Measurements from ENCODE around the gene ZNF112. TPM values are rescaled to one million over a fixed set of nuclear protein-coding genes. Genes with fewer than 3 reads are reported as not detected.
A peak's percentile ranks its signal among the peaks of the same experiment; 100 is the strongest.
"Not testable (repeated sequence)": the region's sequence is repeated elsewhere in the genome, so short reads cannot be mapped to it uniquely, and the experiment has no call there.

The ZNF112 gene
- total RNA-seq, result 1 to 10 TPM; 3.2 to 4.5 TPM
- polyA plus RNA-seq (ENCODE audit: insufficient read length in 6 of 6), result 10 to 100 TPM; 11.7 to 13.1 (median 11.8) TPM
- long read RNA-seq, donor 1, partial matches to known transcripts, result 0 of 3 reads
- long read RNA-seq, donor 1, other reads (novel, unspliced or antisense), result 0 of 3 reads
- long read RNA-seq, donor 2, partial matches to known transcripts, result 0 of 2 reads
- long read RNA-seq, donor 2, other reads (novel, unspliced or antisense), result 0 of 2 reads
- long read RNA-seq, donor 3, result 0 reads
- long read RNA-seq, donor 4, result 0 reads
- long read RNA-seq, donor 5, partial matches to known transcripts, result 0 of 1 reads
- long read RNA-seq, donor 5, other reads (novel, unspliced or antisense), result 0 of 1 reads
- long read RNA-seq, donor 6, partial matches to known transcripts, result 0 of 2 reads
- long read RNA-seq, donor 6, other reads (novel, unspliced or antisense), result 0 of 2 reads
- long read RNA-seq, donor 7, partial matches to known transcripts, result 0 of 1 reads
- long read RNA-seq, donor 7, other reads (novel, unspliced or antisense), result 0 of 1 reads
- long read RNA-seq, donor 8, partial matches to known transcripts, result 0 of 5 reads
- long read RNA-seq, donor 8, other reads (novel, unspliced or antisense), result 0 of 5 reads
- long read RNA-seq, donor 9, result 0 reads
- long read RNA-seq, donor 10, result 0 reads
- long read RNA-seq, donor 11, result 0 reads
- long read RNA-seq, donor 12, partial matches to known transcripts, result 0 of 2 reads
- long read RNA-seq, donor 12, other reads (novel, unspliced or antisense), result 0 of 2 reads

DNA sequence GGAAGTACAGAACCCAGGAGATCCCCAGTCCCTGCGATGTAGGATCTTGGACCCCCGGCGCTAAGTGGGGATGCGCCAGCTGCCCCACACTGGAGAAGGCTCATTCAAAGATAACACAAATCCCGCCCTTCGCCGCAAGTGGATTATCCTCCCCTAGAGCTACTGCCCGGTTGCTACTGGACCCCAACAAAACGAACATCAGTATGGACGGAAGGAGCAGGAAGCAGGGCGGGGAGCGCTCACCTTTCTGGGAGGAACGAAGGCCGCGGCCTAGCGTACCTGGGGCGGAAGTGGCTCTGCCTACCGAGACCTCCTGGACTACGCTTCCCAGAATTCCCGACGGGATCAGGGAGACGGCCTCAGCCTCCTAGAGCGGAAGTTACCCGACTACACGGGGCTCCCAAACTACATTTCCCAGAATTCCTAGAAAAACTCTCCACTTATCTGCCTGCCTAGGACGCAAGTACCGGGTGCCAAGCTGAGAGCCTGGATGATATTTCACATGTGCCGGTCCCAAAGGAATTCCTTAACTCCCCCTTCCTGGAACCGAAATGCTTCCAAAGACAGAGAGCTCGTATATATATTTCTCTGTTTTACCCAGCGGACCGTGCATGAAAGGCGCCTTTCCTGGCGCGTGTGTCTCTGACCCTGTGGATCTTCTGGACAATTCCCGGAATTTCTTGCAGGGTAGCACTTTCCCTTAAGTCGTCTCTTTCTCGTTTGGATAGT, at the start of gene ZNF112:
Gene ZNF112, minus strand, starts transcription at position 298 of the 729 bp plus-strand sequence. CDS start 16,141 bp downstream, outside the sequence.
- H3K9me3 ChIP-seq, result peaks cover 0 to 32% of the 10 kb centered on the region in 2 donors
- no peaks in the 10 kb centered on the region for H3K27me3 ChIP-seq
- peak within 1 kb of the TSS; percentile 52 to 55 for H3K4me3 ChIP-seq
- H3K36me3 ChIP-seq, result no peaks in the 10 kb centered on the region
- TF ChIP-seq, protein P1, sequence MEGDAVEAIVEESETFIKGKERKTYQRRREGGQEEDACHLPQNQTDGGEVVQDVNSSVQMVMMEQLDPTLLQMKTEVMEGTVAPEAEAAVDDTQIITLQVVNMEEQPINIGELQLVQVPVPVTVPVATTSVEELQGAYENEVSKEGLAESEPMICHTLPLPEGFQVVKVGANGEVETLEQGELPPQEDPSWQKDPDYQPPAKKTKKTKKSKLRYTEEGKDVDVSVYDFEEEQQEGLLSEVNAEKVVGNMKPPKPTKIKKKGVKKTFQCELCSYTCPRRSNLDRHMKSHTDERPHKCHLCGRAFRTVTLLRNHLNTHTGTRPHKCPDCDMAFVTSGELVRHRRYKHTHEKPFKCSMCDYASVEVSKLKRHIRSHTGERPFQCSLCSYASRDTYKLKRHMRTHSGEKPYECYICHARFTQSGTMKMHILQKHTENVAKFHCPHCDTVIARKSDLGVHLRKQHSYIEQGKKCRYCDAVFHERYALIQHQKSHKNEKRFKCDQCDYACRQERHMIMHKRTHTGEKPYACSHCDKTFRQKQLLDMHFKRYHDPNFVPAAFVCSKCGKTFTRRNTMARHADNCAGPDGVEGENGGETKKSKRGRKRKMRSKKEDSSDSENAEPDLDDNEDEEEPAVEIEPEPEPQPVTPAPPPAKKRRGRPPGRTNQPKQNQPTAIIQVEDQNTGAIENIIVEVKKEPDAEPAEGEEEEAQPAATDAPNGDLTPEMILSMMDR (IDR thresholded peaks at IDR 0.05), result no peak
- ATAC-seq, result peak; percentile 100
- peaks cover 5% of the 10 kb centered on the region in 2 donors for H3K4me1 ChIP-seq
- peak; percentile 86 to 94 (median 90) for DNase-seq
- intact Hi-C loops (cut with DNase I), result no loop called here
- H3K27ac ChIP-seq, result no peak within 1 kb of the TSS

DNA sequence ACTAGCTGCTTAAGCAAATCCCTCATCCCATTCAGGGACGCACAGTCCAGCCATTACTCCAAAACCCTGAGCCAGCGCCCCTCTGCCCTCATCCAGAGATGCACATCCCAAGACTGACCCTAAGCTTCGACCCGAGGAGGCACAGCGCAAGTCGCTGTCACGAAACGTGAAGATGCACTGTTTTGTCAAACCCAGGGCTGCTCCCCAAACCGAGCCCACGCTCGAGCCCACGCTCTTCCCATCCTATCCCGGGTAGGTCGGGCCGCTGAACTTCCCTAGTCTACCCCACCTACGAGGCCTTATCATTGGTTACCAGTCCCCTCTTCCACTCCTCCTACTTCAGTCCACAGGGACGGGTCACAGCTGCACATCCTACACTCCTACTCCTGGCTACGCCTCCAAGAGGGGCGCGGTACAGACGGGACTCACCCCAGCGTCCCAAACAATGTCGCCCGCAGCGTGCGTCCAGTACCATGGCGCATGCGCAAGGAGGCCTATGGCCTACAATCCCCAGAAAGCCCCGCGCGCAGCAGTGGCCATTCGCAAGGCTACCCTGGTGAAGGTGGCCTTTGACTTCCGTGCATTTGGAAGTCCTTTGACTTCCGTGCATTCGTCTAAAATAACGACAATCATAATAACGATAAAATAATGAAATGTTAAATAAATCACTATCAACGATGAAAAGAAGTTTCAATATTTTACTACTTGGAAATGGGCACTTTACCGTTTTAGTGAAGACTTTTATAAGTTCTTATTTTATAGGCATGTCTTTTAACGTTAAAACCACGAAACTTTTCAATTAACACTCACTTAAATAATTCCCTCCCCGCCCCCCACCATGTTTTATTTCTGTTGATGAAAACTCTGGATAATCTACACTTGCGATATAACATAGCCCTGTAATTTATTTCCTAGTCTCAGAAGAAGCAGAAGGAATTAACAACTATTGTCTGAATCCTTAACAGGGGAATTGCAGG, 44.9 kb upstream of the ZNF112 start, which contains the start of gene ZNF285:
Gene ZNF285, minus strand, starts transcription at position 470 of the 977 bp plus-strand sequence. CDS start 4,395 bp downstream, outside the sequence.
- TF ChIP-seq, protein P1 (IDR thresholded peaks at IDR 0.05), result no peak
- ATAC-seq, result peak; percentile 100
- peak within 1 kb of the TSS; percentile 47 to 50 for H3K4me3 ChIP-seq
- H3K27ac ChIP-seq, result no peak within 1 kb of the TSS
- peaks cover 0 to 53% of the 10 kb centered on the region in 2 donors for H3K9me3 ChIP-seq
- peak; percentile 92 to 97 (median 93) for DNase-seq
- no peaks in the 10 kb centered on the region for H3K27me3 ChIP-seq
- H3K36me3 ChIP-seq, result peaks cover 0 to 7% of the 10 kb centered on the region in 2 donors
- no peaks in the 10 kb centered on the region for H3K4me1 ChIP-seq
- intact Hi-C loops (cut with DNase I), result no loop called here

DNA sequence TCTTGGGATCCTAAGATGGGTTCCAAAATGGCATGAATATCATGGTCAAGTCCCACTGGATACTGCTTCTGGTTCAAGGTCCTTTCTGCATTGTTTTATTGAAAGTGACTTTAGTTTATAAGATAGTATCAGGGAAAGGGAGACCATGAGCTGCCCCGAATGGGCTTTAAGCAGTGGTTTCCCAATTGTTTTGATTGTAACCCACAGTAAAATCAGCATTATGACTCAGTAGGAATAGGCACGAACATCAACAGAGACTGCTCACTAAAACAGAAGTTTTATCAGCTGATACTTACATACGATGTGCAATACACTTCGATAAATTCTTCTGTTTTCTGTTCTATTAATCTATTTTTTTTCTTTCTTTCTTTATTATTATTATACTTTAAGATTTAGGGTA, 32.8 kb upstream of the ZNF112 start:
- ATAC-seq; DNase-seq; H3K4me3 ChIP-seq; H3K27ac ChIP-seq; intact Hi-C loops (cut with DNase I); H3K27me3 ChIP-seq; H3K4me1 ChIP-seq: not testable (repeated sequence)
- peaks cover 0 to 64% of the 10 kb centered on the region in 2 donors for H3K36me3 ChIP-seq
- peaks cover 0 to 83% of the 10 kb centered on the region in 2 donors for H3K9me3 ChIP-seq

DNA sequence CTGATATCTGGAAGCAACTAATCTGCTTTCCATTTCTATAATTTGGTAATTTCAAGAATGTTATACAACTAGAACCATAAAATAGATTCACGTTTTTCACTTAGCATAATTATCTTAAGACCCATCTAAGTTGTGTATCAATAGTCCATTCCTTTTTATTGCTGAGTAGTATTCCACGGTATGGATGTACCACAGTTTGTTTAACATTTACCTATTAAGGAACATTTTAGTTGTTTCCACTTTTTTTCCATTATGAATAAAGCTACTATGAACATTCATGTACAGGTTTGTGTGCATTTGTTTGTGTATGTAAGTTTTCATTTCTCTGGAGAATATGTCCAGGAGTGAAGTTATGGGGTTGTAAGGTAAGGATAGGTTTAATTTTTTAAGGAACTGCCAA, 18.3 kb upstream of the ZNF112 start:
- H3K36me3 ChIP-seq, result no peaks in the 10 kb centered on the region
- DNase-seq, result no peak
- H3K4me1 ChIP-seq, result no peaks in the 10 kb centered on the region
- intact Hi-C loops (cut with DNase I), result no loop called here
- no peak overlapping the region for H3K27ac ChIP-seq
- peaks cover 0 to 63% of the 10 kb centered on the region in 2 donors for H3K9me3 ChIP-seq
- H3K4me3 ChIP-seq, result no peak overlapping the region
- no peaks in the 10 kb centered on the region for H3K27me3 ChIP-seq
- TF ChIP-seq, protein P1 (IDR thresholded peaks at IDR 0.05), result no peak
- no peak for ATAC-seq
